Loucy (cell line): Measurements from ENCODE around the gene CBFB.

Source experiments
- H2AFZ ChIP-seq: fragments of 200-600 bp; sonication (generic); 2 replicates; pipeline ENCODE4 v1.6.0; 2016; ENCODE audit warnings: antibody characterized with exemption, mild to moderate bottlenecking, low read length, moderate library complexity
- H3F3A ChIP-seq: fragments of 200-600 bp; 2 replicates; pipeline ENCODE4 v1.6.0; 2016; ENCODE audit warnings: antibody characterized with exemption, low read depth, mild to moderate bottlenecking
- H3K27me3 ChIP-seq: fragments of 200-600 bp; sonication (generic); 2 replicates; pipeline ENCODE4 v1.6.1; 2014; ENCODE audit warnings: low read length, mild to moderate bottlenecking; ENCODE audit not compliant: insufficient read depth, poor library complexity, severe bottlenecking
- H3K36me3 ChIP-seq: fragments of 200-600 bp; sonication (generic); 2 replicates; pipeline ENCODE4 v1.6.1; 2016; ENCODE audit warnings: low read length; ENCODE audit not compliant: insufficient read depth
- H3K4me1 ChIP-seq: fragments of 200-600 bp; sonication (generic); 2 replicates; pipeline ENCODE4 v1.5.1; 2014; ENCODE audit warnings: low read length, mild to moderate bottlenecking; ENCODE audit not compliant: insufficient read depth, poor library complexity, severe bottlenecking
- H3K4me2 ChIP-seq: fragments of 200-600 bp; sonication (generic); 2 replicates; pipeline ENCODE4 v1.6.0; 2014; ENCODE audit warnings: antibody characterized with exemption, low read length, low read depth, mild to moderate bottlenecking; ENCODE audit not compliant: poor library complexity, severe bottlenecking
- H3K4me3 ChIP-seq: fragments of 200-600 bp; sonication (generic); 2 replicates; pipeline ENCODE4 v1.5.1; 2014; ENCODE audit warnings: low read length, mild to moderate bottlenecking, mixed read lengths; ENCODE audit not compliant: poor library complexity, severe bottlenecking
- H3K79me2 ChIP-seq: fragments of 200-600 bp; sonication (generic); 2 replicates; pipeline ENCODE4 v1.6.1; 2014; ENCODE audit warnings: low read length; ENCODE audit not compliant: insufficient read depth
- H3K9ac ChIP-seq: fragments of 200-600 bp; sonication (generic); 2 replicates; pipeline ENCODE4 v1.6.0; 2014; ENCODE audit warnings: mild to moderate bottlenecking, low read depth, low read length, moderate library complexity; ENCODE audit not compliant: poor library complexity, severe bottlenecking
- H3K9me2 ChIP-seq: fragments of 200-600 bp; sonication (generic); replicated peaks from 2 replicates; pipeline ENCODE4 v1.6.1; 2016; ENCODE audit warnings: low read depth, low read length, mixed read lengths
- H3K9me3 ChIP-seq: fragments of 200-600 bp; sonication (generic); 2 replicates; pipeline ENCODE4 v1.6.1; 2014; ENCODE audit warnings: mild to moderate bottlenecking, antibody characterized with exemption, low read length, low read depth; ENCODE audit not compliant: insufficient read depth
- H4K20me1 ChIP-seq: fragments of 200-600 bp; sonication (generic); 2 replicates; pipeline ENCODE4 v1.6.0; 2014; ENCODE audit warnings: antibody characterized with exemption, low read length, mild to moderate bottlenecking; ENCODE audit not compliant: insufficient read depth, poor library complexity, severe bottlenecking
- EZH2phosphoT487 ChIP-seq: fragments of 200-600 bp; IDR thresholded peaks from 2 replicates; pipeline ENCODE4 v1.6.1; 2018; ENCODE audit warnings: antibody characterized with exemption, mild to moderate bottlenecking, moderate library complexity, borderline replicate concordance
- TF ChIP-seq, protein P1 (sequence below): fragments of 200-600 bp; sonication (generic); conservative IDR thresholded peaks from 2 replicates; pipeline ENCODE4 v1.5.1; 2014; ENCODE audit warnings: mild to moderate bottlenecking, antibody characterized with exemption, low read length

Gene CBFB

DNA sequence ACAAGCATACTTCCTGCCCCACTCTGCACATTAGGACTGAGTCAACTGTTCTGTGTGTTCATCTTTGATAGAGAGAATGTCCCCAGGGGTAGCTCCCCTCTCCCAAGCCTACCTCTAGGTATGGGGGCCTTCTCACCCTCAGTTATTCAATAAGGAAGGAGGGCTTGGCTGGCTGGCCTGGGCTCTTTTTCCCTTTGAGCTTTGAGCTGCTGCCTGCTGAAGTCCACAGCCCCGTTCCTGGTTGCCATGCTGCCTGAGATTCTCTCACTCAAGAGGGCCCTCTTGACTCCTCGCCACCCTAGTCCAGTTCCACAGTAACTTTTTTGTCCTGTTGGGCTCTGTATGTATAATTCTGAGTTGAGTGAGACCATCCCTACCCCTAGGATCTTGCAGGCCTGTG, 116.8 kb downstream of the CBFB start:
- H2AFZ ChIP-seq = no peak overlapping the region
- TF ChIP-seq, protein P1, sequence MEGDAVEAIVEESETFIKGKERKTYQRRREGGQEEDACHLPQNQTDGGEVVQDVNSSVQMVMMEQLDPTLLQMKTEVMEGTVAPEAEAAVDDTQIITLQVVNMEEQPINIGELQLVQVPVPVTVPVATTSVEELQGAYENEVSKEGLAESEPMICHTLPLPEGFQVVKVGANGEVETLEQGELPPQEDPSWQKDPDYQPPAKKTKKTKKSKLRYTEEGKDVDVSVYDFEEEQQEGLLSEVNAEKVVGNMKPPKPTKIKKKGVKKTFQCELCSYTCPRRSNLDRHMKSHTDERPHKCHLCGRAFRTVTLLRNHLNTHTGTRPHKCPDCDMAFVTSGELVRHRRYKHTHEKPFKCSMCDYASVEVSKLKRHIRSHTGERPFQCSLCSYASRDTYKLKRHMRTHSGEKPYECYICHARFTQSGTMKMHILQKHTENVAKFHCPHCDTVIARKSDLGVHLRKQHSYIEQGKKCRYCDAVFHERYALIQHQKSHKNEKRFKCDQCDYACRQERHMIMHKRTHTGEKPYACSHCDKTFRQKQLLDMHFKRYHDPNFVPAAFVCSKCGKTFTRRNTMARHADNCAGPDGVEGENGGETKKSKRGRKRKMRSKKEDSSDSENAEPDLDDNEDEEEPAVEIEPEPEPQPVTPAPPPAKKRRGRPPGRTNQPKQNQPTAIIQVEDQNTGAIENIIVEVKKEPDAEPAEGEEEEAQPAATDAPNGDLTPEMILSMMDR = no peak
- TF ChIP-seq EZH2phosphoT487 = no peak
- H3K9me2 ChIP-seq = no peaks in the 10 kb centered on the region
- H3K4me3 ChIP-seq = no peak overlapping the region
- H3K27me3 ChIP-seq = no peaks in the 10 kb centered on the region
- no peaks in the 10 kb centered on the region for H3K4me1 ChIP-seq
- no peak overlapping the region for H3K4me2 ChIP-seq
- no peaks in the 10 kb centered on the region for H3K79me2 ChIP-seq
- no peaks in the 10 kb centered on the region for H3F3A ChIP-seq
- no peak overlapping the region for H3K9ac ChIP-seq
- H4K20me1 ChIP-seq = no peaks in the 10 kb centered on the region
- H3K9me3 ChIP-seq = no peaks in the 10 kb centered on the region
- peaks cover 74% of the 10 kb centered on the region; the same call in 1 of the 2 replicates for H3K36me3 ChIP-seq

DNA sequence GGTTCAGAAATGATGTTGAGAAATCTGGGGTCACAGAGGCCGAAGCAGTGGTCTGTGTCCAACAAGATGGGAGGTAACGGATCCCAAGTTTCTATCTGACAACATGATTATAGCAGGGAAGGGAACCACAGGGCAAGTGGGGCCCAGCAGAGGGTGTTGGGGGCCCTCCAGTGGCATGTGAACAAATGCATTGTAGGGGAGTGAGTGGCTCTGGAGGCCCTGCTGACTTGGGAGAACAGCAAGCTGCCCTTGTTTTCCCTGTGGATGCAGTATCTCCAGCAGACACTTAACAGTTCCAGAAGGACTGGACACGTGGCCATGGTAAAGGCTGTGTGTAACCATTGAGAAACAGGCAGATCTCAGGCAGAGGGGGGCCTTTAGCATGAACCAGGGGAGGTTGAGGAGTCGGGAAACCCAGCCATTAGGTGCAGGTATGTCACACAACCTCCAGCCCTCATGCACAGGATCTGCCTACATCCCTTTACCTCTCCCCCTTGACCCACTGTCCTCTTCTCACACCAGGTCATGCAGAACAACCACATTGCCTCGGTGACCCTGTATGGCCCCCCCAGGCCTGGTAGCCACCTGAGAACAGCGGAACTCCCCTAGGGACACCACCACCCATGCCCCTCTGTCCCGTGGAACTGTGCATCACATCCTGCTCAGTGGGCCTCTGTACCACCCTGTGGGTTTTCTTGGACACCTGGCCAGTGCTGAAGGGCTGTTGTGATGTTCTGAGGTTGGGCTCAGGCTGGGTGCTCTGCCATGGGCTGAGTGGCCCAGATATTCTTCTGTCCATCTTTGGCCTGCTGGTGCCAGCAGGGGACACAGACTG, 117.8 kb downstream of the CBFB start:
- Histone ChIP-seq H3F3A (no peaks in the 10 kb centered on the region), H4K20me1 (no peaks in the 10 kb centered on the region), H3K4me3 (no peak overlapping the region), H3K9ac (no peak overlapping the region), H3K27me3 (no peaks in the 10 kb centered on the region), H3K36me3 (peaks cover 64% of the 10 kb centered on the region; the same call in 1 of the 2 replicates), H2AFZ (no peak overlapping the region), H3K4me2 (no peak overlapping the region), H3K9me3 (no peaks in the 10 kb centered on the region), H3K79me2 (no peaks in the 10 kb centered on the region), H3K9me2 (no peaks in the 10 kb centered on the region), H3K4me1 (no peaks in the 10 kb centered on the region)
- no peak for TF ChIP-seq EZH2phosphoT487
- TF ChIP-seq, protein P1 = no peak

DNA sequence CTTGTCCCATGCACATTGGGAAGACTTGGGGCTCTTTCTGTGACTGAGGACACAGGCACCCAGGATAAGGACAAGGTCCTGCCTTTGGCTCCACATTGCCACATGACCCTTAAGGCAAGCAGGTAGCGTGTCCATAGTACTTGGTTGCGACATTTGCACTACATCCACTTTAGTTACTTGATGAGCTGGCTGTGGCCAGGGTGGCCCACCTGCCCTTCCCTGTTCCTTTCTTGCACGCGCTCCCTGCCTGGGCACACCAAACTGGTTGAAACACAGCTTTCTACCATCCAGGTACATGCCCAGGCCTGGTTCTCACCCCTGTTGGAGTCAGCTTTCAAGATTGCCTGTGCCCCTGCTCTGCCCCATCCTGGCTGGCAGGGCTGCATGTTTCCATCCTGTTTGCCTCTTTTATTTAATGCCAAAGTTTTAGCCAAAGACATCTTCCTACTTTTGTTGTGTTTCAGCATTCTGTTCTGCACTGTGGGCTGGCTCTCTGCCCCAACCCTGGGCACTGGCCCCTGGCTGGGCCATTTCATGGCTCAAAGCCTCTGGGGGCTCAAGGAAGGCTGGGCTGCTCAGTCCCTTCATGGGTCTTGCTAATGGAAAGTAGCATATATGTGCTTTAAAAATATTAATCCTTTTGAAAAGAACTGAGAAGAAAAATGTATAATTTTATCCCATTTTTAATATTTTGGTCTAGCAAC, 118.6 kb downstream of the CBFB start:
- Histone ChIP-seq H3K9me3 (no peaks in the 10 kb centered on the region), H3K9me2 (no peaks in the 10 kb centered on the region), H3K4me1 (no peaks in the 10 kb centered on the region), H3K9ac (no peak overlapping the region), H3K79me2 (no peaks in the 10 kb centered on the region), H3K36me3 (peaks cover 57% of the 10 kb centered on the region; the same call in 1 of the 2 replicates), H3F3A (no peaks in the 10 kb centered on the region), H3K27me3 (no peaks in the 10 kb centered on the region), H2AFZ (no peak overlapping the region), H3K4me2 (no peak overlapping the region), H3K4me3 (no peak overlapping the region), H4K20me1 (no peaks in the 10 kb centered on the region)
- TF ChIP-seq, protein P1 = no peak
- TF ChIP-seq EZH2phosphoT487 = no peak
